ENCODE results near the gene RIN3. TPM values are rescaled to one million over a fixed set of nuclear protein-coding genes. Genes with fewer than 3 reads are reported as not detected.

The RIN3 gene
- total RNA-seq, 1 donor from 2014 or later: 18.8 TPM

DNA sequence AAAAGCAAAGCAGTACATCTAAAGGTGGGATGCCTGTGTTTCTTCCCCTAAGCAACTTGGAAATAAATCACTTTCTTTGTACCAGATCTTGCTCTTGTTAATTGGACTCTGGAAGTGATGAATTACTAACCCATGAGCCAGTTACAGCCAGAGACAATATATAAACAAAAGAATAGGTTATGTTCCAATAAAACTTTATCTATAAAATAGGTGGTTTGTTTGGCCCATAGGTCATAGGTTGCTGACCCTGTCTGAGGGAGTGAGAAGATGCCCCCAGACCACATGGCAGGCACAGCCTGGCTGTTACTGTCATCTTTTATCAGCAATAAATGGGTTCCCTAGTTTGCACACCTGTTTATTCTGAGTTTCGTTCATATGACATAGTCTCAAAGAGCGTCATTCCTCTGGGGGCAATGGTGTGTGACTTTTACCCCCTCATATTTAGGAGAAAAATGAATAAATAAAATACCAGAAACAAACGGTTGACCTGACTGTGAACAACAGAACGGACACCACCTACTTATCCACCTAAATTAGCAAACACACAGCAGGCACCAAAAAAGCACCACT, 224.1 kb downstream of the RIN3 start:
- Mint-ChIP-seq H3K27me3 (ENCODE audit: low read depth) (no peaks in the 10 kb centered on the region), H3K4me1 (ENCODE audit: low read depth) (peaks cover 17% of the 10 kb centered on the region), H3K9me3 (ENCODE audit: low read depth) (peaks cover 3% of the 10 kb centered on the region), H3K36me3 (ENCODE audit: low read depth) (peaks cover 8% of the 10 kb centered on the region), H3K4me3 (ENCODE audit: unreplicated experiment) (no peak overlapping the region), H3K27ac (ENCODE audit: unreplicated experiment) (no peak overlapping the region)
- no peak for DNase-seq (ENCODE audit: low spot score)
- TF ChIP-seq, protein P1, sequence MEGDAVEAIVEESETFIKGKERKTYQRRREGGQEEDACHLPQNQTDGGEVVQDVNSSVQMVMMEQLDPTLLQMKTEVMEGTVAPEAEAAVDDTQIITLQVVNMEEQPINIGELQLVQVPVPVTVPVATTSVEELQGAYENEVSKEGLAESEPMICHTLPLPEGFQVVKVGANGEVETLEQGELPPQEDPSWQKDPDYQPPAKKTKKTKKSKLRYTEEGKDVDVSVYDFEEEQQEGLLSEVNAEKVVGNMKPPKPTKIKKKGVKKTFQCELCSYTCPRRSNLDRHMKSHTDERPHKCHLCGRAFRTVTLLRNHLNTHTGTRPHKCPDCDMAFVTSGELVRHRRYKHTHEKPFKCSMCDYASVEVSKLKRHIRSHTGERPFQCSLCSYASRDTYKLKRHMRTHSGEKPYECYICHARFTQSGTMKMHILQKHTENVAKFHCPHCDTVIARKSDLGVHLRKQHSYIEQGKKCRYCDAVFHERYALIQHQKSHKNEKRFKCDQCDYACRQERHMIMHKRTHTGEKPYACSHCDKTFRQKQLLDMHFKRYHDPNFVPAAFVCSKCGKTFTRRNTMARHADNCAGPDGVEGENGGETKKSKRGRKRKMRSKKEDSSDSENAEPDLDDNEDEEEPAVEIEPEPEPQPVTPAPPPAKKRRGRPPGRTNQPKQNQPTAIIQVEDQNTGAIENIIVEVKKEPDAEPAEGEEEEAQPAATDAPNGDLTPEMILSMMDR (IDR thresholded peaks at IDR 0.05): no peak

Other genes with a start within 250 kb of the RIN3 start
- 0.29 to 0.77 TPM (median 0.37 TPM) in 3 replicates for gene SLC24A4, start 190.6 kb upstream of the RIN3 start, total RNA-seq
- 72.2 to 134 TPM (median 130 TPM) in 3 replicates for gene LGMN, start 234.8 kb downstream of the RIN3 start, total RNA-seq